ENCODE results near the gene TEX264.

DNA sequence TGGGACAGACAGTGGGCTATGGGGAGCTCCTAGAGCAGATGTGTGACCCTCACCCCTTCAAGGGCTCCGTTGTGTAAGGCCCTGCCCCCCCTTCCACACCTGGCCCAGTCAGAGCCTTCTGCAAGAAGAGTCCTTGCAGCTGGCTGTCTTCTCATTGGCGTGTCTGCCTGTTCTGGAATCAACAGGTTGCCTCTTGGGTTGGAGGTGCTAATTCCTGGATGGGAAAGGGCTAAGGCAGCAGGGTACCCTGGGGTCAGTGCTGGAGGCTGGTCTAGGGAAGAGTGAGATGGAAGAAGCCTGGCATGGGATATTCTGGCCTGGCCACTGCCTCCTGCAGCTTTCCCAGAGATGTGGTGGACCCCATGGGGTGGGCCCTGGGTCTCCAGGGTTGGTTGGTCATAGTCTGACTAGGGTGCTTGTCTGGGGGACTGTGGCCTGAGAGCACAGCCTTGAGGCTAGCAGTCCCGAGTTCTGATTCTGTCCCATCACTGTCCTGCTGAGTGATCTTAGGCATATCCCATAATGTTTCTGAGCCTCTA is 5.1 kb downstream of the TEX264 start:
- TF ChIP-seq, protein P1, sequence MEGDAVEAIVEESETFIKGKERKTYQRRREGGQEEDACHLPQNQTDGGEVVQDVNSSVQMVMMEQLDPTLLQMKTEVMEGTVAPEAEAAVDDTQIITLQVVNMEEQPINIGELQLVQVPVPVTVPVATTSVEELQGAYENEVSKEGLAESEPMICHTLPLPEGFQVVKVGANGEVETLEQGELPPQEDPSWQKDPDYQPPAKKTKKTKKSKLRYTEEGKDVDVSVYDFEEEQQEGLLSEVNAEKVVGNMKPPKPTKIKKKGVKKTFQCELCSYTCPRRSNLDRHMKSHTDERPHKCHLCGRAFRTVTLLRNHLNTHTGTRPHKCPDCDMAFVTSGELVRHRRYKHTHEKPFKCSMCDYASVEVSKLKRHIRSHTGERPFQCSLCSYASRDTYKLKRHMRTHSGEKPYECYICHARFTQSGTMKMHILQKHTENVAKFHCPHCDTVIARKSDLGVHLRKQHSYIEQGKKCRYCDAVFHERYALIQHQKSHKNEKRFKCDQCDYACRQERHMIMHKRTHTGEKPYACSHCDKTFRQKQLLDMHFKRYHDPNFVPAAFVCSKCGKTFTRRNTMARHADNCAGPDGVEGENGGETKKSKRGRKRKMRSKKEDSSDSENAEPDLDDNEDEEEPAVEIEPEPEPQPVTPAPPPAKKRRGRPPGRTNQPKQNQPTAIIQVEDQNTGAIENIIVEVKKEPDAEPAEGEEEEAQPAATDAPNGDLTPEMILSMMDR (IDR thresholded peaks at IDR 0.05): no peak
- TF ChIP-seq POLR2AphosphoS5 (IDR thresholded peaks at IDR 0.05): no peak
- TF ChIP-seq POLR2A (IDR thresholded peaks at IDR 0.05): no peak

All from stomach (tissue), 4 donors.